Stimulated activated CD4-positive, alpha-beta T cell treated with anti-CD3 and anti-CD28 coated beads, TNF-alpha, amount 100 ng/mL, for 24 hours (primary cell): ENCODE results near the gene NCAN.
"Not testable (repeated sequence)": the region's sequence is repeated elsewhere in the genome, so short reads cannot be mapped to it uniquely, and the experiment has no call there.

Experiments
- DNase-seq, 3 experiments: peaks; one replicate each; pipeline ENCODE4 v3.0.0-alpha.2; 2020; ENCODE audit warnings: low read depth in 3 of 3

Gene NCAN

GRCh38 chr19:19224150-19224851, 12.5 kb downstream of the NCAN start:
- no peak for DNase-seq

- DNase-seq: peak; percentile 44 to 74 (median 45)
Observed at GRCh38 chr19:19224852-19225494, 13.2 kb downstream of the NCAN start.

- DNase-seq: no peak
Observed at GRCh38 chr19:19226204-19226603, 14.4 kb downstream of the NCAN start.

- no peak for DNase-seq
Observed at GRCh38 chr19:19226663-19227062, 14.9 kb downstream of the NCAN start.

GRCh38 chr19:19227217-19227616, 15.5 kb downstream of the NCAN start:
- DNase-seq: no peak

GRCh38 chr19:19229701-19230100, 17.9 kb downstream of the NCAN start:
- no peak for DNase-seq

- DNase-seq: no peak
Observed at GRCh38 chr19:19230999-19231398, 19.2 kb downstream of the NCAN start.

- no peak for DNase-seq
Observed at GRCh38 chr19:19232261-19232721, 20.5 kb downstream of the NCAN start.

- DNase-seq: no peak
Observed at GRCh38 chr19:19234220-19234816, 22.6 kb downstream of the NCAN start.

- DNase-seq: no peak
Observed at GRCh38 chr19:19236173-19236572, 24.4 kb downstream of the NCAN start.

- no peak for DNase-seq
Observed at GRCh38 chr19:19238126-19238894, 26.6 kb downstream of the NCAN start.

GRCh38 chr19:19239675-19240074, 27.9 kb downstream of the NCAN start:
- DNase-seq: no peak

- no peak for DNase-seq
Observed at GRCh38 chr19:19240476-19240875, 28.7 kb downstream of the NCAN start.

GRCh38 chr19:19250196-19250801, 38.5 kb downstream of the NCAN start:
- DNase-seq: no peak

GRCh38 chr19:19253409-19253808, 41.7 kb downstream of the NCAN start:
- not testable (repeated sequence) for DNase-seq

GRCh38 chr19:19256072-19256969, 44.6 kb downstream of the NCAN start:
- no peak for DNase-seq

- no peak for DNase-seq
Observed at GRCh38 chr19:19257137-19257536, 45.4 kb downstream of the NCAN start.

- no peak for DNase-seq
Observed at GRCh38 chr19:19257836-19258588, 46.3 kb downstream of the NCAN start.

GRCh38 chr19:19258589-19259338, 47.0 kb downstream of the NCAN start:
- DNase-seq: no peak
